ENCODE data around the gene OXSR1. TPM values are rescaled to one million over a fixed set of nuclear protein-coding genes. Genes with fewer than 3 reads are reported as not detected.

Gene OXSR1
- total RNA-seq, 4 donors from 2014 or later, result 37.9 to 50.0 (median 43.2) TPM

DNA sequence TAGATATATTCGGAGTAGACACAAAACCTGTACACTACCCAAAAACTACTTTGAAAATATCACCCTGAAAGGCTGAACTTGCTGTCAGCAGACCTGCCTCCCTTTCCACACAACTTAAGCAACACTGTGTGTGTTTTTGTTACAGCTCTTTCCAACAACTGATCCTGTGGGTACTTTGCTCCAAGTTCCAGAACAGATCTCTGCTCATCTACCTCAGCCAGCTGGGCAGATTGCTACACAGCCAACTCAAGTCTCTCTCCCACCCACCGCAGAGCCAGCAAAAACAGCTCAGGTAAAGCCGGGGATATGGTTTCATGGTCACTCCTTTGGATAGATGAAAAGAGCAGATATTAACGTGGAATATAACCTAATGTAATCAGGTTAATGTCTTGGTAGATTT, 80.6 kb downstream of the OXSR1 start:
- peak in 1 of 2 donors; percentile 53 for ATAC-seq

DNA sequence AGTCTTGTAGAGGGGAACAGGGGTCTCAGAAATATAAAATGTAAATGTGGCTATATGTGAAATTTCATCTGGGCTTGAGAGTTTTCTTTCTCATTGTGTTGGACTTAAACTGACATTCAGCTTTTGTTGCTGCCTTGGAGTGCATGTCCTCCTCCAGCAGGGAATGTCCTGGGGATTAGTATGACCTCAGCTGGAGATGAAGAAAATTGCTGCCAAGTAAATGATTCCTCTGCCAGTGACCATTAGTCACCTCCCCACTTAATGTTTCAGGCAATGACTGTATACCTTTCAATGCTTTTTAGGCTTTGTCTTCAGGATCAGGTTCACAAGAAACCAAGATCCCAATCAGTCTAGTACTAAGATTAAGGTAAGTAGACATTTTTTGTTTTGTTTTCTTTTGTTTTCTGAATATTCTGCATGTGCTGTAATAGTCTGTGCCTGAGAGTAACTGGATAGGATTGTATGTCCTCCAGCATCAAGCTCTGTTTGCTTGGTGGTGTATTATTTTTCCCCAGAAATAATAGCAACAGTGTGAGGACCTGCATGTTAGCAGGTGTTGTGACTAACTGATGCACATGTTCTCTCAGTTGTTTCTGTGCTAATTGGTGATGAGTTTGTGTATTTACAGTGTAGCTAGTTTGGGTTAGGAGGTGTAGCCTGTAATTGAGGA, 82.2 kb downstream of the OXSR1 start:
- in situ Hi-C loops (cut with MboI; ENCODE audit: low sequenced_read_pairs in 4 of 4), result no loop called here
- peaks cover 0 to 32% of the 10 kb centered on the region in 2 donors for H3K36me3 ChIP-seq
- peak; percentile 23 to 34 for DNase-seq
- H3K4me3 ChIP-seq, result no peak overlapping the region
- intact Hi-C loops (cut with DNase I; ENCODE audit: low total_unique reads), result loop anchor here (1.0 kb wide), 1 partner anchor 110 kb away; the partner anchor contains the start of gene ACAA1
- H3K4me1 ChIP-seq, result peaks cover 5 to 10% of the 10 kb centered on the region in 2 donors
- ATAC-seq, result peak; percentile 99
- H3K27me3 ChIP-seq, result no peaks in the 10 kb centered on the region
- no peaks in the 10 kb centered on the region for H3K9me3 ChIP-seq
- peak overlapping the region; percentile 6 to 64 (median 40) for H3K27ac ChIP-seq
- TF ChIP-seq, protein P1, sequence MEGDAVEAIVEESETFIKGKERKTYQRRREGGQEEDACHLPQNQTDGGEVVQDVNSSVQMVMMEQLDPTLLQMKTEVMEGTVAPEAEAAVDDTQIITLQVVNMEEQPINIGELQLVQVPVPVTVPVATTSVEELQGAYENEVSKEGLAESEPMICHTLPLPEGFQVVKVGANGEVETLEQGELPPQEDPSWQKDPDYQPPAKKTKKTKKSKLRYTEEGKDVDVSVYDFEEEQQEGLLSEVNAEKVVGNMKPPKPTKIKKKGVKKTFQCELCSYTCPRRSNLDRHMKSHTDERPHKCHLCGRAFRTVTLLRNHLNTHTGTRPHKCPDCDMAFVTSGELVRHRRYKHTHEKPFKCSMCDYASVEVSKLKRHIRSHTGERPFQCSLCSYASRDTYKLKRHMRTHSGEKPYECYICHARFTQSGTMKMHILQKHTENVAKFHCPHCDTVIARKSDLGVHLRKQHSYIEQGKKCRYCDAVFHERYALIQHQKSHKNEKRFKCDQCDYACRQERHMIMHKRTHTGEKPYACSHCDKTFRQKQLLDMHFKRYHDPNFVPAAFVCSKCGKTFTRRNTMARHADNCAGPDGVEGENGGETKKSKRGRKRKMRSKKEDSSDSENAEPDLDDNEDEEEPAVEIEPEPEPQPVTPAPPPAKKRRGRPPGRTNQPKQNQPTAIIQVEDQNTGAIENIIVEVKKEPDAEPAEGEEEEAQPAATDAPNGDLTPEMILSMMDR (IDR thresholded peaks at IDR 0.05 in 4 of 5, conservative IDR thresholded peaks at IDR 0.05 in 1 of 5), result peak in 2 of 5 experiments; percentile 10 to 26
- no peak for TF ChIP-seq POLR2A (IDR thresholded peaks at IDR 0.05)

More for the DNA sequence above, 80.6 kb downstream of the OXSR1 start:
- TF ChIP-seq, protein P1 (IDR thresholded peaks at IDR 0.05 in 4 of 5, conservative IDR thresholded peaks at IDR 0.05 in 1 of 5), result no peak
- no peak for TF ChIP-seq POLR2A (IDR thresholded peaks at IDR 0.05)
- H3K36me3 ChIP-seq, result peaks cover 0 to 18% of the 10 kb centered on the region in 2 donors
- H3K27me3 ChIP-seq, result no peaks in the 10 kb centered on the region
- no peak overlapping the region for H3K27ac ChIP-seq
- H3K4me1 ChIP-seq, result peaks cover 5 to 10% of the 10 kb centered on the region in 2 donors
- no peak for DNase-seq
- in situ Hi-C loops (cut with MboI; ENCODE audit: low sequenced_read_pairs in 4 of 4), result no loop called here
- H3K4me3 ChIP-seq, result no peak overlapping the region
- H3K9me3 ChIP-seq, result no peaks in the 10 kb centered on the region
- intact Hi-C loops (cut with DNase I; ENCODE audit: low total_unique reads), result no loop called here

DNA sequence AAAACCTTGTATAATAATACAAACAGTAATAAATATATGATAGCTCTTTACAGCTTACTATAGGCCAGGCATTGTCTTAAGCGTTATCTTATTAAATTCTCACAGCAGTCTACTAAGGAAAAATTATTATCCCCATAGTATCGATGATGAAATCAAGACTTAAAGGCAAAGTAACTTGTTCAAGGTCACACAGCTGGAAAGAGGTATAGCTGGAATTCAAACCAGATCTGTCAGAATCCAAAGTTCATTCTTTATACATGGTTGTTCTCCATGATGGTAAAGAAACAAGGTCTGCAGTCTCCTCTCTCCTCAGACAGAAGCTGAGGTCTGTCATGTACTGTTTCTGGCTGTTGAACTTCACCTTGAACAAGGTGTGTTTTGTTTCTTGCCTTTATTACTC, 84.9 kb downstream of the OXSR1 start:
- no peak for TF ChIP-seq POLR2A (IDR thresholded peaks at IDR 0.05)
- TF ChIP-seq, protein P1 (IDR thresholded peaks at IDR 0.05 in 4 of 5, conservative IDR thresholded peaks at IDR 0.05 in 1 of 5), result no peak
- H3K36me3 ChIP-seq, result peaks cover 0 to 52% of the 10 kb centered on the region in 2 donors

DNA sequence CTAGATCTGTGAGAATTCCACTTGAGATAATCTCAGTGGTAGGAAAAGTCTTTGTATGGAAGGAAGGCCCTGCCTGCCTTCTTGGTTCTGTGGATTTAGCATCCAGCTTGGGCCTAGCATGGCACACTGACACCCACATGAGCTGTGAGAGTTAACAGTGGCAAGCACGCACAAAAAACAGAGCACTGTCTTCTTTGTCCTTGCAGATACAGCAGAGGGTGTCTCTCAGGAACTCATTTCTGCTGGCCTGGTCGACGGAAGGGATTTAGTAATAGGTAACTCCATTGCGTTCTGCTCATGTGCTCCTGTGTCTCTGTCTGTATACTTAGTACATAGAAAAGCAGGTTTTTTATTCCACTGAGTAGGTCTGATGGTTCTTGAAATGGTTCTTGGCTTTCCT, 85.9 kb downstream of the OXSR1 start:
- Histone ChIP-seq H3K4me1 (peaks cover 5 to 10% of the 10 kb centered on the region in 2 donors), H3K27ac (no peak overlapping the region), H3K36me3 (peaks cover 0 to 52% of the 10 kb centered on the region in 2 donors), H3K4me3 (no peak overlapping the region), H3K27me3 (no peaks in the 10 kb centered on the region), H3K9me3 (no peaks in the 10 kb centered on the region)
- in situ Hi-C loops (cut with MboI; ENCODE audit: low sequenced_read_pairs in 4 of 4), result no loop called here
- ATAC-seq, result no peak
- TF ChIP-seq POLR2A (IDR thresholded peaks at IDR 0.05), result no peak
- TF ChIP-seq, protein P1 (IDR thresholded peaks at IDR 0.05 in 4 of 5, conservative IDR thresholded peaks at IDR 0.05 in 1 of 5), result no peak
- DNase-seq, result no peak
- intact Hi-C loops (cut with DNase I; ENCODE audit: low total_unique reads), result no loop called here

More for the DNA sequence above, 84.9 kb downstream of the OXSR1 start:
- DNase-seq, result no peak
- in situ Hi-C loops (cut with MboI; ENCODE audit: low sequenced_read_pairs in 4 of 4), result no loop called here
- Histone ChIP-seq H3K27me3 (no peaks in the 10 kb centered on the region), H3K27ac (no peak overlapping the region), H3K4me3 (no peak overlapping the region), H3K9me3 (no peaks in the 10 kb centered on the region), H3K4me1 (peaks cover 5 to 10% of the 10 kb centered on the region in 2 donors)
- no peak for ATAC-seq
- intact Hi-C loops (cut with DNase I; ENCODE audit: low total_unique reads), result no loop called here
